NCI-H524 (cell line): ENCODE measurements around the gene EXOC8.

Source experiments
- DNase-seq, 2 experiments: peaks; one replicate each; lab custom pipeline; 2025; lab: John Stamatoyannopoulos, UW

The EXOC8 gene, protein sequence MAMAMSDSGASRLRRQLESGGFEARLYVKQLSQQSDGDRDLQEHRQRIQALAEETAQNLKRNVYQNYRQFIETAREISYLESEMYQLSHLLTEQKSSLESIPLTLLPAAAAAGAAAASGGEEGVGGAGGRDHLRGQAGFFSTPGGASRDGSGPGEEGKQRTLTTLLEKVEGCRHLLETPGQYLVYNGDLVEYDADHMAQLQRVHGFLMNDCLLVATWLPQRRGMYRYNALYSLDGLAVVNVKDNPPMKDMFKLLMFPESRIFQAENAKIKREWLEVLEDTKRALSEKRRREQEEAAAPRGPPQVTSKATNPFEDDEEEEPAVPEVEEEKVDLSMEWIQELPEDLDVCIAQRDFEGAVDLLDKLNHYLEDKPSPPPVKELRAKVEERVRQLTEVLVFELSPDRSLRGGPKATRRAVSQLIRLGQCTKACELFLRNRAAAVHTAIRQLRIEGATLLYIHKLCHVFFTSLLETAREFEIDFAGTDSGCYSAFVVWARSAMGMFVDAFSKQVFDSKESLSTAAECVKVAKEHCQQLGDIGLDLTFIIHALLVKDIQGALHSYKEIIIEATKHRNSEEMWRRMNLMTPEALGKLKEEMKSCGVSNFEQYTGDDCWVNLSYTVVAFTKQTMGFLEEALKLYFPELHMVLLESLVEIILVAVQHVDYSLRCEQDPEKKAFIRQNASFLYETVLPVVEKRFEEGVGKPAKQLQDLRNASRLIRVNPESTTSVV

DNA sequence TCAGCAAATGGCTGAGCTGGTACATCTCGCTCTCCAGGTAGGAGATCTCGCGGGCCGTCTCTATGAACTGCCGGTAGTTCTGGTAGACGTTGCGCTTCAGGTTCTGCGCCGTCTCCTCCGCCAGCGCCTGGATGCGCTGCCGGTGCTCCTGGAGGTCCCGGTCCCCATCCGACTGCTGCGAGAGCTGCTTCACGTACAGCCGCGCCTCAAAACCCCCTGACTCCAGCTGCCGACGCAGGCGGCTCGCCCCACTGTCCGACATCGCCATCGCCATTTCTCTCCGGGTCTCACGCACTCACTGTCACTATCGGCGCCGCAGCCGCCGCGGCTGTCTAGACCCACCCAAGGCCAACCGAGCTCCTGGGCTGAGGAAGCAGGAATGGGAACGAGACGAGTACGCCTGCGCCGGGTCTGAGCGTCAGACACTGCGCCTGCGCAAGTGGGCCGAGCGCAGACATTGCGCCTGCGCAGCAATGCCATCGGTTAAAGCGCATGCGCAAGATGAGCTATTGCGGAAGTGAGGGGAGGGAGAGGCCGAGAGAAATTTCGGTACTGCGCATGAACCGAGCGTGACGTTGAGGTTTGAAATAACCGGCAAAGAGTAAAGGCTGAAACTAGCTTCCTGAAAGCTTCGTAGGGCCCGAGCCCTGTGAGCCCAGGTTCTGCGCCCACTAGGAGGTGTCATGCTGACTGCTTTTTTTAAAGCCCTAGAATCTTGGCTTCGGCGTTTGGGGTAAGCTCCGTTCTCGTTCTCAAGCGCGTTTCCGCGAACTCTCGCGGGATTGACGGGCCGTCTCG lies at the start of gene EXOC8:
TSS of gene EXOC8 (minus strand) at position 381 of the 798 bp plus-strand sequence. CDS start at position 274, 107 bp downstream.
- peak; percentile 93 to 97 for DNase-seq

DNA sequence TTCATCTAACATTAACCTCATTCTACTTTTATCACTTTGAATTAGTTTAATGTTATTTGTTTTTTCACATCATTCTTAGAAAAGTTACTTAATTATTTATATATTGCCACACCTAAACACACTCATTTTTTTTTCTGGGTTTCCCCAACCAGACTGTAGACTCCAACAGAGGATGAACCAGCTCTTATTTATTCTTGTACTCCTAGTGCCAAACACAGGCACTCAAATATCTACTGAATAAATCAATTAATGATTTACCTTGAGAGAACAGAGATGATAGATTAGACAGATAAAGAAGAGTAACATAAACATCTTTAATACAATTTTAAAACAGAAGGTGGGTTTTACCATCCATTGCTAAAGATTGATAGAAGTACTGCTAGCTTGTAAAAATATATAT lies 48.8 kb upstream of the EXOC8 start:
- no peak for DNase-seq

DNA sequence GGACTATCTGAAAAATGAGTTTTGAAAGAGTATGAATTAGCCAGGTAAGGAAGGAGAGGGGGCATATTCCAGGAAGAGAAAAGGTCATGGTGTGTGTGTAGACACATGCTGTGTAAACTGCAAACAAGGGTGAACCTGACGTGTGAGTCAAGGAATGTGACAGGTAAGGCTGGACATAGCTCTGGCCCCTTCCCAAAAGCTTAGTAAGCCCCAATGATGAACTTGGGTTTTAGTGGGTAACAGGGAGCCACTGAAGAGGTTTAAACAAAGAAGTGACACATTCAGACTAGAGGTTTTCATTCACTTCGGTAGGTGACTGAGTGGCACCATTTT lies 47.7 kb upstream of the EXOC8 start:
- no peak for DNase-seq

DNA sequence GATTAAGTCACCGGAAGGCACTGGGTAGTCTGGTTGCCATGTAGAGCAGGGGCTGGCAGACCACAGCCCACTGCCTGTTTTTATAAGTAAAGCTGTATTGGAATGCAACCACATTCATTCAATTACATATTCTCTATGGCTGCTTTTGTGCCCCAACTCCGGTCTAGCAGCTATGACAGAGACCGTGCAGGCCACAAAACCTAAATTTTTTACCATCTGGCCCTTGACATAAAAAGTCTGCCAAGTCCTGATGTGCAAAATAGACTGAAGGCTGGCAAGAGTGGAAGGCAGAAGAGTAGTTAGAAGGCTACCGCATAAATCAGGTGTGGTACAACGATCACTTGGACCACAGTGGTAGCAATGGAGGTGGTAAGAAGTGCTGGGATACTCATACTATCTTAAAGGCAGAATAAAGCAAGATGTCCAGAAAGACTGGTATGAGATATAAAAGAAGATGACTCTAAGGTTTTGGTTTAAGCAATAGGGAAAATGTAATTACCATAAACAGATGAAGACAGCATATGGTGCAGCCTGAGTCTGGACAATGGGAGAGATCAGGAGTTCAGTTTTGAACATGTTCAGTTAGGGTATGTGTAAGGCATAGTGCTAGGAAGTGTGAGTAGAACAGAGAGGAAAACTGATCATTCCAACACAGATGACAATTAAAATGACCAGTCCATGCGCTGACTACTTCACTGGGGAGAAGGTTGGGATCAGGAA lies 47.2 kb upstream of the EXOC8 start:
- peak in 1 of 2 experiments; percentile 27 for DNase-seq

DNA sequence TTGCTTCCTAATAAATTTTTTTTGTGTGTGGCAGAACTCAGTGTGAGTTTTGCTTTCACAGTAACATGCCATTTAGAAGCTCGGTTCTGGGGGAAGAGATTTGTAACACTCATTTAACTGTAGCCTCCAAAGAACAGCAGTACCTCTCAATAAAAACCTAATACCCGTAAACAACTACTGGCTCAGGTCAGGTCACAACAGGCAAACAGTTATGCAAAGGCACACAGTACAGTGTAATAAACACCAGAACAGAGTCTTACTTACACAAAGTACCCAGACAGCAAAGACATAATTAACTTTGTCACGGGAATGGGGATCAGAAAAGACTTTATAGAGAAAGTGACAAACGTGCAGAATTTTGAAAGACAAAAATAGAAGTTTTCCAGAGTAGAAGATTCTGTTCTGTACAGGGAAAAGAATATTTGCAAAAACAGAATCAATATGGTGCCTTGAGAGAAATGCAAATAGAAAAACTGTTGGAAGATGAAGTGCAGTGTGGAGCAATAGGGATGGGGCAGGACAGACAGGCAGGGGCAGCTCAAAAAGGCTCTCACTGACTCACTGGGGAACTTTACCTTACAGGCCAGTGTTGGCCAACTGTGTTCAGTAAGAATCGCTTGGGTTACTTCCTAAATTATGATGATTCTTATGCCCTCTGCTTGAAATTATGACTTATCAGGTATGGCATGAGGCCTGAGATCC lies 45.7 kb upstream of the EXOC8 start:
- DNase-seq: no peak

DNA sequence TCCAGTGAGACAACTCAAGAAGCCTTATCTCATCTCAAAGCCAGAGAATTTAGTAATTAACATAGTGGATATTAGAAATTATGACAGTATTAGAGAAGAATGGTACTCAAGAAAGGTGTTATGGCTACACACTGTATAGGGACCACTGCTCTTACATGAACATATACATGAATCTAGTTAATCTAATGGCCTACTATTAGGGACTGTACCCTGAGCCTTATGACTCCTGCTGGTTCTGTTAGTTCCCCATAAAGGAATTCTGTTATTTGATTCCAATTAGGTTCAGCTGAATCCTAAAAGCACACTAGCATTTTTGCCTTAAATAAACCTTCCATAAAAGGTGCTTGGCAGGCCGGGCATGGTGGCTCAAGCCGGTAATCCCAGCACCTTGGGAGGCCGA lies 44.8 kb upstream of the EXOC8 start:
- DNase-seq: no peak

DNA sequence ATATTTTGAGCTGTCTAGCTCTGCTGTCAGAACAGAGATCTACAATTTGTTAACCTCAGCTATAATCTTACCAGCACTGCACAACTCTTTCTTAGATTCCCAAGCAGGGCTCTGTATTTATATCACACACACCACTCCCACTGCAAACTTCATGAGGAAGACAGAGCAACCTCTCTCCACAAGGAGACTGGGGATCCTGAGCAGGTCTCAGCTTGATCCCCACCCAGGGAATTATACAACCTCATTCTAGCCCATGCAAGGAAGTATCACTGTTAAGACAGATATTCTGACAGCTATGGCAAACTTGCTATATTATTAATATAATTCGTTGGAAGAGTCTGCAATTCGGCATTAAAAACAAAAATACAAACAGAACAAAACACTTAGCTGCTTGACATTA lies 44.1 kb upstream of the EXOC8 start:
- DNase-seq: no peak

DNA sequence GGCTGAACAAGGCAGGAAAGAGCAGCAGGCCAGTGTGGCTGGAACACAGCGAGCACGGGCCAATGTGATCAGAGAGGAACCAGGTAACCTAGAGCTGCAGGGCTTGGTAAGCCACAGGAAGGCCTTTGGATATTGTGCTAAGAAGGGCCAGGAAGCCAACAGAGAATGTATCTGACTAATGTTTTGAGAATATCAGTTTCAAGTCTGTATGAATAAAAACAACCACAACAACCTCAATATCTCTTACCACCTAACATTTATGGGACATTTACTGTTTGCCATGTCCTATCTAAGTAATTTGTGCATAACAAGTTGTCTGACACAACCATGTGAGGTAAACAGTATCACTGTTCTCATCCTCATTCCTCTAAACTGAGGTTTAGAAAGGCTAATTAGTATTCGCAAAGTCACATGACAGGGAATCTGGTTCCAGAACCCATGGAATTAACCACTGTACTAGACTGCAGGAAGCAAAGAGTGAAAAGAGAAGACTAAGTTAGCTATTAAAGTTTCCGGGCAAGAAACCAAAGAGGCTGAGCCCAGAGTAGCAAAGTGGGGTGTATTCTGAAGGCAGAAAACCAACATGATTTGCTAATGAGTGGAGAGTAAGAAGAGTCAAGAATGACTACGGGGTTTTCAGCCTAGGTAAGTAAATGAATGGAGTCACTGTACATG lies 39.4 kb upstream of the EXOC8 start:
- DNase-seq: no peak

DNA sequence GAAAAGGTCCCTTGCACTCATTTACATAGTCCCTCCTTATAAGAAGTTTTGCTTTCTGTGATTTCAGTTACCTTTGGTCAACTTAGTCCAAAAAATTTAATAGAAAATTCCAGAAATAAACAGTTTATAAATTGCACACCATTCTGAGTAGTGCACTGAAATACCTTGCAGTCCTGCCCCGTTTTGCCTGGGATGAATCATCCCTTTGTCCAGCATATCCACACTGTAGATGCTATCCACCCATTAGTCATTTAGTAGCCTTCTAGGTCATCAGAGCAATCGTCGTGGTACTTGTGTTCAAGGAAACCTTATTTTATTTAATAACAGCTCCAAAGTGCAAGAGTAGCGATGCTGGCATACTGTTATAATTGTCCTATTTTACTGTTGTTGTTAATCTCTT lies 38.4 kb upstream of the EXOC8 start:
- DNase-seq: no peak

DNA sequence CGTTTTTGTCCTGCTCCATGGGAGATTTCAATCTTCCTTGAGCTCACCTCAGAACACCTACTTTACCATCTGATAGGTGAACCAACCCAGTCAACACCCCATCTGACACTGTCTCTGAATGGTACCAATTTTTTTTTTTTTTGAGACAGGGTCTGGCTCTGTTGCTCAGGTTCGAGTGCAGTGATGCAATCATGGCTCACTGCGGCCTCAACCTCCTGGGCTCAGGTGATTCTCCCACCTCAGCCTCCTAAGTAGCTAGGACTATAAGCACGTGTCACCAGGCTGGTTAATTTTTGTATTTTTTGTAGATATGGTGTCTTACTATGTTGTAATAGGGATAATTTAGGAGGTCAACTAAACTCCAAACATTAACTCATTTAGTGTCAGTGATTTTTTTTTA lies 36.7 kb upstream of the EXOC8 start:
- no peak for DNase-seq

DNA sequence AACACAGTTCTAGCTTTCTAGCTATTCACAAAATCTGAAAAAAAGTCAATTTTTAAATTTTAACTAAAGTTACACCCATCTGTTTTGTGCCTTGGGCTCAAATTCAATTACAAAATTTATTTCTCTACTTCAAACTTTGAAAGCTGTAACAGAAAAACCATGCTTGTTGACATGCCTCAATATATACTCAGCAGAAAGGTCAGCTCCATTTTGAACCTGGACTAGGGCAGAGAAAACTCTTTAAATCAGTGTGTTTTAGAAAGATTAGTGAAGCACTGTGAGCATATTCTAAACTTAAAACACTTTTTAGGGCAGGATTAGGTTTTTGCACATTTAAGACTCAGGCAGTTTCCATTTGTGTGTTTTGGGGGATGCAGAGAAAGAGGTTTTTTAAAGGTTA lies 34.8 kb upstream of the EXOC8 start:
- no peak for DNase-seq

DNA sequence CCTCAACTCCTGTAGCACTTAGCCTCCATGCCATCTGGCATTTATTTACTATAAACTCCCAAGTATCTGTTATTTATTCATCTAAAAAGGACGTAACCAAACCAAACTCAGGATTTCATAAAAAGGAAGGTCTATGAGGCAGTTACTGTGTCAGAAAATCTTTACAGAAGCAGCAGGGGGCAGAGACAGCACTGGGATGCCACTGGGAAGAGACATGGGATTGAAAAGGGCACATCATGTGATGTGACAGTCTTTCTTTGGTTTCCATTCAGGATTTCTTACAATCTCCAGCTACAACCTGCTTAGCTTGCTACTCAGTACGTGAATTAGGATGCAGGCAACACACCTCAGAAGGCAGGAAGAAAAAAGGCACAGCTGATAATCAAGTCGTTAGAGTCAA lies 31.6 kb upstream of the EXOC8 start:
- no peak for DNase-seq

DNA sequence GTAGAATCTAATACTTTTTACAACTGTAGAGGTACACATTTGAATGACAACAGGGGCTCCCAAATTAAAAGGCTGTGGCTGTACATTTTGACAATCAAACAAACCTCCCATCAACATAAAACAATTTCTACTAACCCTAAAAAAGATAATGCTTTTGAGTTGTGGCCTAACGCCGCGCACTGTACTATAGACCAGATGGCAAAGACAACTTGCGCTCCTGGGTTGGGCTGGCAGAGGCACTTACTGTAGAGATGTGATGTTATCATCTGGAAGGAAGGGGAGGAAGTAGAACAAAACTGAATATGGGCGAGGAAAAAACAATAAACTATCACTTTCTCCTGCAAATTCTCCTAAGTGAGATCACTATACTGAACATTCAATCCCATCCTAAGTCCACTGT lies 26.5 kb upstream of the EXOC8 start:
- peak in 1 of 2 experiments; percentile 5 for DNase-seq

DNA sequence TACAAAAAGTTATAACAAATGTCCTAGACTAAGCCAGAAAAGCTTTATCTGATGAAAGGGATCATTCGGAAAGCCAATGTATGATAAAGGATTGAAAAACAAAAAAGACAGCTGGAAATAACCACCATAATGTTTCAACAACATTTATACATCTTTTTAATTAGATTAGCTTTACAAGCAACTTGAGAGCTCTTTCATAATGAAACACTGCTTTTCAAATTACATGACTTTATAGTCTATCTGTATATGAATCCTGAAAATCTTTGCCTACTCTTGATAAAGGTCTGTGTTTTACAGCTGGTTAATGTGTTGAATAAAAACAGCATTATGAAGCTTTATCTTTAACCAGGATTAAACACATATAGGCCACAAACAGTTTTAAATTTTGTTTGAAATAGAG lies 26.0 kb upstream of the EXOC8 start:
- no peak for DNase-seq

DNA sequence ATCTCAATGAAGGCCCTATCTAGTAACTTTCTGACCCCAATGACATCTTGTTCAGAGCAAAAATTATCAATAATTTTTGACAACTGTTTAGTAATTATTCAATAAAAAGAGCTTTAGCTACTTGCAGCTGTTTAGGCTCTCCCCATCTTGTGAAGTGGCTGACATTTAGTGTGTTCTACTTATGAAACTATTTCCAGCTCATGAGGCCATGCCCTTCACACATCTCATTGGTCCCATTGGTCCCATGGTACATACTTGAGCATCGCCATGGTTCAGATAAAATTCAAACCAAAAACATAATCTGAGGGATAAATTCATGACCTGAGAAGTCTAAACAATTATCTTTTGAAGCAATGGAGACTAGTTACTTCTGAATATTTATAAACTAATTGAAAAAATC lies 24.7 kb upstream of the EXOC8 start:
- no peak for DNase-seq

DNA sequence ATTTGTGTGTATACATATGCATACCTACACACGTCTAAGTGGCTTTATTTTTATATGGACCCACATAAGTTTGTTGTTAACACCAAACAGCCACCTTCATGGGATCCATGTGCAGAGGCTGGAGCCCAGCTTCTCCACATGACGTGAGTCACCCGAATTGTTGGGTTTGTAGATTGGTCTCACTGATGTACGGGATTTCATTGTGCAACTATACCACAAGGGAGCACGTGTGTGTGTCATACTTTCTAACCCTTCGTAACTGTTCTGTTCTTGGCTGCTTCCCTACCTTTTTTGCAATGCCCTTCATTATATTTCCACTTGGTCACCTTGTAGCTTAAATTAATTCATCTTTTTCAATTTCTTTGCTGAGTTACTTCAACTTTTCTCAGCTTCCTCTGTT lies 21.5 kb upstream of the EXOC8 start:
- DNase-seq: no peak

DNA sequence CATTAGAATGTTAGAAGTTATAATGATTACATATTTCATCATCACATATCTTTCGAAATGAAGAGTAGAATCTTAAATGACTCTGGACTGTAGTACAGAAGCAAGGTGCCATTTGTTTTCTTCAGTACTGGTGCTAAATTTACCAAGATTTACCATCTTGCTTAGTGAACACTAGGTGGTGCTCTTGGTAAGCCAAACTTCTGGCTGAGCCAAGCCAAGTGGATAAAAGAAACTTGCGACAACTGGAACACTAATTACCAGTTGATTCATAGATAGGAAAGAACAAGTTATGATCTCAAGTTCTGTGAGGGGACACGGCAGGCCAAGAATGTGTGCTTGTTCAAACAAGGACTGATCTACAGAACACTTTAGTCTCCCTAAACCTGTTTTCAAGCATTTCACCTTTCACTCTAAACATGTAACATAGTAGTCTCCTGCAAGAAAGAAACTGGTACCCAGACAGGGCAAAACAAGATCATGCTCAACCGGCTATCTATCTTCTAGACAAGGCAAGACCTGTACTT lies 20.2 kb upstream of the EXOC8 start:
- DNase-seq: peak in 1 of 2 experiments; percentile 66

DNA sequence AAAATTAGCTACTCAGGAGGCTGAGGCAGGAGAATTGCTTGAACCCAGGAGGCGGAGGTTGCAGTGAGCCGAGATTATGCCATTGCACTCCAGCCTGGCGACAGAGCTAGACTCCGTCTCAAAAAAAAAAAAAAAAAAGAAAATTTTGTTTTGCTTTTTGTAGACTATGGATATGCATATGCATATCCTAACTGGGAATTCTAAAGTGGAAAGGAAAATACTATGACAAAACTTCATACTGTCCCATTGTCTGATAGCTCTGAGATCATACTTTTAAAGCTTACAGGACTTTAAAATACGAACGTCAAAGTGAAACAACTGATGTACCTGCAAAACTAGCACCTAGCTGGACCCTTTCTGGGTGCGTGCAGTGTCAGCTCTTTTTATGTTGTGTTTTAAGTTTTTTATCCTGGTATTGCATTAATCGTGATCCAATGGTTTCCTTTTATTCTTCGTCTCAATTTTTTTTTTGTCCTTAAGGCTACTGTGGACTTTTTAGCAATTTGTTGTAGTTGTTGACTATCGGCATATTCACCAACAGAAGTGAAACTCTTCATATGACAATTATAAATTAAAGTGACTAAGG lies 19.6 kb upstream of the EXOC8 start:
- DNase-seq: no peak

DNA sequence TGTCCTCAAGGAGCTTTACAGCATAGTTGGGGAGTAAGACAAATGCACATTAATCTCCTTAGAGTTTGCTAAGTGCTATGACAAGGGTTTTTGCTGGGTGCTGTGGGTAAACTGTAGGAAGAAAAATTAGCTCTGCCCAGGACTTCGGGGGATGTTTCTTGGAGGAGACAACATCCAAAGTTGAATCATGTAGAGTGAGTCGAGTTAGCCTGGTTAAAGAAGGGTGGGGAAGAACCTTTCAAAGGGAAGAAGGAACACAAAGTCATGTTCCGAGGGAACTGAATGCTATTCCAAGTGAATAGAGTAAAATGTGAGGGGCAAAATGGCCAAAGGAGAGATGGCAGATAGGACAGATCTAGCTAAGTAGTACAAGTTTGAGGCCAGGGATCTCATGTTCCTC lies 17.5 kb upstream of the EXOC8 start:
- DNase-seq: no peak

DNA sequence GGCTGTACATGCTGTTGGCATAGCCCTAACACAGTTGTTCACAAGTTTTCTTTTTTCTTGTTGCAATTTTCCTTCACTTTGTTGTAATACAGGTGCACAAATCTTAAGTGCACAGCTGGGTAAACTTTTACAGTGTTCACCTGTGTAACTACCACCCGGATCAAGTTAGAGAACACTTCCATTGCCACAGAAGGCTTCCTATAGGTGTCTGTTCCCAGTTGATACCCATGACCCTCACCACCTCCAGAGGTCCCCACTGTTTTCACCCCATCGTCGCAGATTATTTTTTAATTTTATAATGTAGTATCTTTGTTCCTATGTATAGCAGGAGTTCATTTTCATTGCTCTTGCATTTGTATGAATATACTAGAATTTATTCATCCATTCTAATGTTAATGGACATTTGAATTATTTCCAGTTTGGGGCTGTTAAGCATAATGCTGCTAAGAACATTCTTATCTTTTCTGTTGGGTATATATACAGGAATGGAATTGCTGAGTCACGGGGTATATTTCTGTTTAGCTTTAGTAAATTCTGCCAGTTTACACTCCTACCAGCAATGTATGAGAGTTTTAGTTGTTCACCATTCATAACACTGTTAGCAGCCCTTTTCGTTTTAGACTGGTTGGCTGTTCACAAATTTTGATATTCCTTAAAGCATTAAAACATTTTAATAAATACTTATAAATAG lies 16.8 kb upstream of the EXOC8 start:
- DNase-seq: no peak
